Aorta (tissue), 5 donors: ENCODE results near the gene NUDC. TPM values are rescaled to one million over a fixed set of nuclear protein-coding genes. Genes with fewer than 3 reads are reported as not detected.

ENCODE experiments used
- ATAC-seq: fragments of 200-7000 bp; cut with Tn5 transposase; one replicate; pipeline ENCODE4 v1.9.1; 2022; ENCODE audit warnings: moderate library complexity; ENCODE audit not compliant: low FRiP score
- DNase-seq, 2 donors: peaks; one replicate each; pipeline ENCODE4 v3.0.0-alpha.2; 2020
- H3K27ac ChIP-seq, 2 donors: one replicate each; pipeline ENCODE4 v1.5.1; 2013; ENCODE audit warnings: low read length in 2 of 2, mild to moderate bottlenecking in 2 of 2, moderate library complexity in 2 of 2, control low read depth in 1 of 2, inconsistent platforms in 1 of 2, low read depth in 1 of 2
- H3K27me3 ChIP-seq, 2 donors: one replicate each; pipeline ENCODE4 v1.6.1; 2013; ENCODE audit warnings: control low read depth in 1 of 2, low read length in 1 of 2, mild to moderate bottlenecking in 1 of 2, moderate library complexity in 1 of 2; ENCODE audit not compliant: insufficient read depth in 2 of 2, control insufficient read depth in 1 of 2
- H3K36me3 ChIP-seq, 2 donors: one replicate each; pipeline ENCODE4 v1.6.1; 2013; ENCODE audit warnings: control low read depth in 1 of 2, low read length in 1 of 2, mild to moderate bottlenecking in 1 of 2; ENCODE audit not compliant: insufficient read depth in 2 of 2, control insufficient read depth in 1 of 2
- H3K4me1 ChIP-seq, 2 donors: one replicate each; pipeline ENCODE4 v1.6.1; 2013; ENCODE audit warnings: low read length in 2 of 2, control low read depth in 1 of 2, mild to moderate bottlenecking in 1 of 2, moderate library complexity in 1 of 2; ENCODE audit not compliant: insufficient read depth in 2 of 2, control insufficient read depth in 1 of 2
- H3K4me3 ChIP-seq, 2 donors: one replicate each; pipeline ENCODE4 v1.5.1; 2013; ENCODE audit warnings: low read length in 2 of 2, control low read depth in 1 of 2, mild to moderate bottlenecking in 1 of 2
- H3K9me3 ChIP-seq: one replicate; pipeline ENCODE4 v1.6.1; 2013; ENCODE audit warnings: mild to moderate bottlenecking, low read length; ENCODE audit not compliant: control insufficient read depth
- WGBS, 2 donors: extraction: QIAGEN DNeasy Blood & Tissue Kit; methylation state at CpG; one replicate each; pipeline ENCODE4 v1.1.7; 2013; 5-methylcytosine and 5-hydroxymethylcytosine counted together
- intact Hi-C, 2 donors: fragments of 100-400 bp; cut with DNase I; formaldehyde crosslinking; loops; one replicate each; pipeline versions ENCODE4 v1.14.2 to v1.15.0; 2022
- polyA plus RNA-seq, 2 donors: library from polyadenylated mRNA; stranded (reverse); fragments of 200-250 nt; gene quantifications; one replicate each; pipeline ENCODE4 v1.2.3, GENCODE V29; 2013
- total RNA-seq, 2 donors: library from RNA; stranded (reverse); fragmentation: NEBNext Ultra II Directional; extraction: Animal tissue kit (Norgen Biotek cat#: 25700); gene quantifications; one replicate each; pipeline ENCODE4 v1.2.1, GENCODE V29; 2021
- donor health status: healthy with polysubstance abuse.
- donor health status: Bipolar disorder and iron deficiency.
- donor health status: DM: no; HTN: no; CAD: no.
- donor health status: DM: no; HTN: no; CAD: no.
- donor health status: DM: yes; HTN: yes; CAD: no.

The NUDC gene
- total and polyA plus RNA-seq, 4 donors = 44.9 to 79.8 (median 56.3) TPM

- DNase-seq (no peak), ATAC-seq (no peak)
- no peak overlapping the region for H3K4me3 ChIP-seq
- no peak overlapping the region for H3K27ac ChIP-seq
- intact Hi-C loops = no loop called here
- H3K9me3 ChIP-seq = no peaks in the 10 kb centered on the region
- peaks cover 0 to 2% of the 10 kb centered on the region in 2 donors for H3K4me1 ChIP-seq
- 86 to 96% methylated on average over 1 of the region's 1 CpG for WGBS, 2 donors
- peaks cover 7 to 9% of the 10 kb centered on the region in 2 donors for H3K36me3 ChIP-seq
- H3K27me3 ChIP-seq = no peaks in the 10 kb centered on the region
Measured at GRCh38 chr1:26888231-26888630, 33.3 kb upstream of the NUDC start.

- H3K27me3 ChIP-seq = no peaks in the 10 kb centered on the region
- H3K36me3 ChIP-seq = peaks cover 2 to 9% of the 10 kb centered on the region in 2 donors
- intact Hi-C loops = no loop called here
- H3K9me3 ChIP-seq = no peaks in the 10 kb centered on the region
- H3K4me3 ChIP-seq = peak within 1 kb of the TSS; percentile 50 to 51
- peaks cover 0 to 2% of the 10 kb centered on the region in 2 donors for H3K4me1 ChIP-seq
- DNase-seq (peak; percentile 88 to 93), ATAC-seq (peak; percentile 93)
- H3K27ac ChIP-seq = peak within 1 kb of the TSS; percentile 46 to 92
- WGBS, 2 donors = 1% methylated on average over 80 to 89 of the region's 89 CpGs
Measured at GRCh38 chr1:26889551-26890466, 31.7 kb upstream of the NUDC start, which contains the start of gene GPN2. Gene GPN2, minus strand, starts transcription at chr1:26890283. Its CDS starts 187 bp downstream, at chr1:26890096.

- peaks cover 0 to 2% of the 10 kb centered on the region in 2 donors for H3K4me1 ChIP-seq
- H3K27me3 ChIP-seq = no peaks in the 10 kb centered on the region
- peak overlapping the region in 1 of 2 donors; percentile 50 for H3K4me3 ChIP-seq
- ATAC-seq = peak; percentile 47
- H3K9me3 ChIP-seq = no peaks in the 10 kb centered on the region
- H3K36me3 ChIP-seq = peaks cover 2 to 6% of the 10 kb centered on the region in 2 donors
- no peak for DNase-seq
- peak overlapping the region; percentile 38 to 92 for H3K27ac ChIP-seq
- intact Hi-C loops = no loop called here
- 2 to 3% methylated on average over 12 of the region's 12 CpGs for WGBS, 2 donors
Measured at GRCh38 chr1:26890467-26890796, 31.1 kb upstream of the NUDC start.

GRCh38 chr1:26894263-26894662, 27.3 kb upstream of the NUDC start:
- no peak overlapping the region for H3K4me3 ChIP-seq
- DNase-seq (no peak), ATAC-seq (no peak)
- H3K4me1 ChIP-seq = no peaks in the 10 kb centered on the region
- intact Hi-C loops = no loop called here
- no peaks in the 10 kb centered on the region for H3K27me3 ChIP-seq
- no peaks in the 10 kb centered on the region for H3K36me3 ChIP-seq
- no peak overlapping the region for H3K27ac ChIP-seq
- 90 to 91% methylated on average over 13 of the region's 13 CpGs for WGBS, 2 donors
- H3K9me3 ChIP-seq = no peaks in the 10 kb centered on the region

- DNase-seq = no peak
Measured at GRCh38 chr1:26897351-26897750, 24.2 kb upstream of the NUDC start.

GRCh38 chr1:26900001-26900814, 21.3 kb upstream of the NUDC start, which contains the start of gene GPATCH3:
Gene GPATCH3, minus strand, starts transcription at chr1:26900467. Its CDS starts 25 bp downstream, at chr1:26900442.
- DNase-seq (peak; percentile 96), ATAC-seq (peak; percentile 95)
- 0 to 1% methylated on average over 50 of the region's 50 CpGs for WGBS, 2 donors
- Histone ChIP-seq H3K4me3 (peak within 1 kb of the TSS; percentile 65 to 69), H3K9me3 (no peaks in the 10 kb centered on the region), H3K36me3 (no peaks in the 10 kb centered on the region), H3K4me1 (no peaks in the 10 kb centered on the region), H3K27me3 (no peaks in the 10 kb centered on the region), H3K27ac (peak within 1 kb of the TSS in 1 of 2 donors; percentile 64)
- intact Hi-C loops = no loop called here

More at GRCh38 chr1:26897351-26897750, 24.2 kb upstream of the NUDC start:
- Histone ChIP-seq H3K27me3 (no peaks in the 10 kb centered on the region), H3K4me1 (no peaks in the 10 kb centered on the region), H3K27ac (no peak overlapping the region), H3K4me3 (no peak overlapping the region), H3K9me3 (no peaks in the 10 kb centered on the region), H3K36me3 (no peaks in the 10 kb centered on the region)
- 90 to 96% methylated on average over 9 of the region's 9 CpGs for whole genome bisulfite sequencing, 2 donors
- intact Hi-C loops = no loop called here
- ATAC-seq = no peak

- Histone ChIP-seq H3K4me3 (peak overlapping the region; percentile 65 to 69), H3K27ac (no peak overlapping the region), H3K4me1 (no peaks in the 10 kb centered on the region), H3K27me3 (no peaks in the 10 kb centered on the region), H3K9me3 (no peaks in the 10 kb centered on the region), H3K36me3 (no peaks in the 10 kb centered on the region)
- no peak for DNase-seq
- WGBS, 2 donors = 62 to 69% methylated on average over 16 to 18 of the region's 18 CpGs
- intact Hi-C loops = no loop called here
- no peak for ATAC-seq
Measured at GRCh38 chr1:26900815-26901511, 20.6 kb upstream of the NUDC start.
